Activated naive CD4-positive, alpha-beta T cell treated with anti-CD3 and anti-CD28 coated beads for 36 hours (primary cell): Measurements from ENCODE around the gene GLS. TPM values are rescaled to one million over a fixed set of nuclear protein-coding genes. Genes with fewer than 3 reads are reported as not detected.
A peak's percentile ranks its signal among the peaks of the same experiment; 100 is the strongest.
"Not testable (repeated sequence)": the region's sequence is repeated elsewhere in the genome, so short reads cannot be mapped to it uniquely, and the experiment has no call there.

Source experiments
- CTCF ChIA-PET: fragments of 350-600 bp; sonication (Branson Sonifier 250); formaldehyde crosslinking; loops from one replicate; lab custom pipeline; 2021; ENCODE audit warnings: antibody characterized with exemption; lab: Charles Lee
- DNase-seq: peaks from one replicate; pipeline ENCODE4 v3.0.0-alpha.2; 2020
- H3K27ac Mint-ChIP-seq: one replicate; pipeline ENCODE4 v1.8.0; 2021; ENCODE audit warnings: mild to moderate bottlenecking, mixed read lengths
- H3K27me3 Mint-ChIP-seq: one replicate; pipeline ENCODE4 v1.8.0; 2021; ENCODE audit warnings: low read depth, mixed read lengths
- H3K36me3 Mint-ChIP-seq: one replicate; pipeline ENCODE4 v1.8.0; 2021; ENCODE audit warnings: low read depth, mixed read lengths
- H3K4me1 Mint-ChIP-seq: one replicate; pipeline ENCODE4 v1.8.0; 2021; ENCODE audit warnings: low read depth, mixed read lengths
- H3K4me3 Mint-ChIP-seq: one replicate; pipeline ENCODE4 v1.8.0; 2021; ENCODE audit warnings: mild to moderate bottlenecking, moderate library complexity, mixed read lengths
- H3K9me3 Mint-ChIP-seq: one replicate; pipeline ENCODE4 v1.8.0; 2021; ENCODE audit warnings: mixed read lengths
- intact Hi-C: fragments of 100-400 bp; cut with micrococcal nuclease; formaldehyde crosslinking; loops from one replicate; pipeline ENCODE4 v1.15.1; 2023
- total RNA-seq, 2 experiments: library from RNA; stranded (reverse); gene quantifications; one replicate each; pipeline ENCODE4 v1.2.3, GENCODE V29; 2021

GLS gene
- total RNA-seq, 2 experiments from 2014 or later: 248 to 255 TPM

- peaks cover 13% of the 10 kb centered on the region for H3K9me3 Mint-ChIP-seq
- H3K27ac Mint-ChIP-seq: no peak overlapping the region
- CTCF ChIA-PET: interaction anchor here (1.1 to 3.8 kb wide), 2 partner anchors 9 to 11 kb away, joined by 3 to 29 read pairs; no protein-coding TSS in a partner anchor
- H3K4me3 Mint-ChIP-seq: no peak overlapping the region
- H3K4me1 Mint-ChIP-seq: peaks cover 26% of the 10 kb centered on the region
- no peaks in the 10 kb centered on the region for H3K27me3 Mint-ChIP-seq
- peaks cover 16% of the 10 kb centered on the region for H3K36me3 Mint-ChIP-seq
- no peak for DNase-seq
- intact Hi-C loops: no loop called here
Measured at GRCh38 chr2:190859347-190860297, 21.0 kb upstream of the GLS start.

- no peaks in the 10 kb centered on the region for H3K27me3 Mint-ChIP-seq
- DNase-seq: no peak
- H3K27ac Mint-ChIP-seq: no peak overlapping the region
- no peak overlapping the region for H3K4me3 Mint-ChIP-seq
- H3K9me3 Mint-ChIP-seq: peaks cover 13% of the 10 kb centered on the region
- peaks cover 16% of the 10 kb centered on the region for H3K36me3 Mint-ChIP-seq
- intact Hi-C loops: no loop called here
- peaks cover 26% of the 10 kb centered on the region for H3K4me1 Mint-ChIP-seq
- CTCF ChIA-PET: interaction anchor here (1.4 to 3.8 kb wide), 2 partner anchors 11 to 87 kb away, joined by 3 to 29 read pairs; no protein-coding TSS in a partner anchor
Measured at GRCh38 chr2:190860985-190861680, 19.5 kb upstream of the GLS start.

GRCh38 chr2:190862128-190862527 lies 18.5 kb upstream of the GLS start:
- not testable (repeated sequence) for H3K4me3 Mint-ChIP-seq, DNase-seq, H3K27me3 Mint-ChIP-seq
- intact Hi-C loops: loop anchor here (1.0 kb wide), 1 partner anchor 18 kb away; no protein-coding TSS in a partner anchor
- Mint-ChIP-seq H3K9me3 (peaks cover 13% of the 10 kb centered on the region), H3K4me1 (peaks cover 26% of the 10 kb centered on the region), H3K27ac (peak overlapping the region; percentile 15), H3K36me3 (peaks cover 17% of the 10 kb centered on the region)
- CTCF ChIA-PET: interaction anchor here (1.4 to 1.5 kb wide), 2 partner anchors 13 to 86 kb away, joined by 3 to 6 read pairs; no protein-coding TSS in a partner anchor

- Mint-ChIP-seq H3K27ac (peak overlapping the region; percentile 15), H3K36me3 (peaks cover 17% of the 10 kb centered on the region), H3K4me1 (peaks cover 26% of the 10 kb centered on the region), H3K9me3 (peaks cover 13% of the 10 kb centered on the region), H3K27me3 (no peaks in the 10 kb centered on the region), H3K4me3 (no peak overlapping the region)
- intact Hi-C loops: loop anchor here (1.0 kb wide), 1 partner anchor 18 kb away; no protein-coding TSS in a partner anchor
- CTCF ChIA-PET: interaction anchor here (1.3 to 1.5 kb wide), 3 partner anchors 12 to 85 kb away, joined by 3 to 7 read pairs (median 6); no protein-coding TSS in a partner anchor
- DNase-seq: no peak
Measured at GRCh38 chr2:190862571-190862991, 18.0 kb upstream of the GLS start.

- H3K9me3 Mint-ChIP-seq: peaks cover 13% of the 10 kb centered on the region
- intact Hi-C loops: loop anchor here (1.0 kb wide), 1 partner anchor 11 kb away; no protein-coding TSS in a partner anchor
- H3K27me3 Mint-ChIP-seq: no peaks in the 10 kb centered on the region
- no peak for DNase-seq
- peaks cover 26% of the 10 kb centered on the region for H3K4me1 Mint-ChIP-seq
- H3K36me3 Mint-ChIP-seq: peaks cover 17% of the 10 kb centered on the region
- CTCF ChIA-PET: interaction anchor here (1.1 kb wide), 1 partner anchor 291 kb away, joined by 3 read pairs; no protein-coding TSS in a partner anchor
- no peak overlapping the region for H3K4me3 Mint-ChIP-seq
- no peak overlapping the region for H3K27ac Mint-ChIP-seq
Measured at GRCh38 chr2:190863946-190864345, 16.7 kb upstream of the GLS start.

GRCh38 chr2:190864375-190864774 lies 16.2 kb upstream of the GLS start:
- Mint-ChIP-seq H3K36me3 (peaks cover 17% of the 10 kb centered on the region), H3K4me3 (no peak overlapping the region), H3K4me1 (peaks cover 26% of the 10 kb centered on the region), H3K27me3 (no peaks in the 10 kb centered on the region), H3K27ac (no peak overlapping the region), H3K9me3 (peaks cover 13% of the 10 kb centered on the region)
- DNase-seq: no peak
- intact Hi-C loops: loop anchor here (1.0 kb wide), 1 partner anchor 11 kb away; no protein-coding TSS in a partner anchor
- CTCF ChIA-PET: interaction anchor here (2.2 kb wide), 1 partner anchor 14 kb away, joined by 9 read pairs; no protein-coding TSS in a partner anchor

GRCh38 chr2:190867212-190867611 lies 13.4 kb upstream of the GLS start:
- no peak overlapping the region for H3K4me3 Mint-ChIP-seq
- H3K9me3 Mint-ChIP-seq: peaks cover 6% of the 10 kb centered on the region
- intact Hi-C loops: no loop called here
- no peak overlapping the region for H3K27ac Mint-ChIP-seq
- H3K4me1 Mint-ChIP-seq: peaks cover 19% of the 10 kb centered on the region
- CTCF ChIA-PET: interaction anchor here (1.3 kb wide), 1 partner anchor 8 kb away, joined by 5 read pairs; no protein-coding TSS in a partner anchor
- no peaks in the 10 kb centered on the region for H3K27me3 Mint-ChIP-seq
- peaks cover 7% of the 10 kb centered on the region for H3K36me3 Mint-ChIP-seq
- no peak for DNase-seq

GRCh38 chr2:190867832-190868231 lies 12.8 kb upstream of the GLS start:
- Mint-ChIP-seq H3K9me3 (no peaks in the 10 kb centered on the region), H3K4me3 (no peak overlapping the region), H3K27me3 (no peaks in the 10 kb centered on the region), H3K36me3 (peaks cover 1% of the 10 kb centered on the region), H3K4me1 (peaks cover 13% of the 10 kb centered on the region), H3K27ac (no peak overlapping the region)
- CTCF ChIA-PET: interaction anchor here (1.6 kb wide), 1 partner anchor 17 kb away, joined by 7 read pairs; no protein-coding TSS in a partner anchor
- DNase-seq: no peak
- intact Hi-C loops: no loop called here

GRCh38 chr2:190869721-190870120 lies 10.9 kb upstream of the GLS start:
- Mint-ChIP-seq H3K36me3 (peaks cover 1% of the 10 kb centered on the region), H3K9me3 (no peaks in the 10 kb centered on the region), H3K27ac (no peak overlapping the region), H3K27me3 (no peaks in the 10 kb centered on the region), H3K4me1 (no peaks in the 10 kb centered on the region), H3K4me3 (no peak overlapping the region)
- no peak for DNase-seq
- CTCF ChIA-PET: interaction anchor here (0.9 to 1.6 kb wide), 2 partner anchors 11 to 19 kb away, joined by 3 to 7 read pairs; no protein-coding TSS in a partner anchor
- intact Hi-C loops: no loop called here

GRCh38 chr2:190873451-190873850 lies 7.2 kb upstream of the GLS start:
- H3K9me3 Mint-ChIP-seq, H3K36me3 Mint-ChIP-seq, DNase-seq, H3K27me3 Mint-ChIP-seq, intact Hi-C loops, H3K4me3 Mint-ChIP-seq, H3K27ac Mint-ChIP-seq: not testable (repeated sequence)
- CTCF ChIA-PET: interaction anchor here (1.3 to 1.8 kb wide), 2 partner anchors 20 to 23 kb away, joined by 3 to 6 read pairs; no protein-coding TSS in a partner anchor
- peaks cover 27% of the 10 kb centered on the region for H3K4me1 Mint-ChIP-seq

- H3K9me3 Mint-ChIP-seq: no peaks in the 10 kb centered on the region
- no peaks in the 10 kb centered on the region for H3K27me3 Mint-ChIP-seq
- peaks cover 30% of the 10 kb centered on the region for H3K4me1 Mint-ChIP-seq
- intact Hi-C loops: loop anchor here (1.0 kb wide), 1 partner anchor 12 kb away; no protein-coding TSS in a partner anchor
- peak; percentile 59 for DNase-seq
- peak overlapping the region; percentile 53 for H3K4me3 Mint-ChIP-seq
- H3K36me3 Mint-ChIP-seq: peaks cover 3% of the 10 kb centered on the region
- peak overlapping the region; percentile 79 for H3K27ac Mint-ChIP-seq
- CTCF ChIA-PET: interaction anchor here (0.8 to 4.8 kb wide), 4 partner anchors 13 to 25 kb away, joined by 3 to 34 read pairs (median 7); no protein-coding TSS in a partner anchor
Measured at GRCh38 chr2:190875891-190876290, 4.7 kb upstream of the GLS start.
